Inflammatory macrophage treated with lipopolysaccharide for 4 hours (primary cell): ENCODE data around the gene RTN4RL1.

Experiments used
- DNase-seq: peaks from one replicate; pipeline ENCODE4 v3.0.0-alpha.2; 2020

The RTN4RL1 gene

GRCh38 chr17:2059547-2060384 lies 34.6 kb upstream of the RTN4RL1 start:
- DNase-seq: no peak

- DNase-seq: peak; percentile 76
These were observed 33.7 kb upstream of the RTN4RL1 start for GRCh38 chr17:2058586-2059546.

- DNase-seq: no peak
These were observed 32.8 kb upstream of the RTN4RL1 start for GRCh38 chr17:2057760-2058585.

- no peak for DNase-seq
These were observed 32.1 kb upstream of the RTN4RL1 start for GRCh38 chr17:2057175-2057759.

- peak; percentile 43 for DNase-seq
These were observed 31.4 kb upstream of the RTN4RL1 start for GRCh38 chr17:2056206-2057174.

- peak; percentile 10 for DNase-seq
These were observed 30.4 kb upstream of the RTN4RL1 start for GRCh38 chr17:2055292-2056205.

- DNase-seq: peak; percentile 69
These were observed 29.6 kb upstream of the RTN4RL1 start, which contains the start of gene HIC1 for GRCh38 chr17:2054512-2055291. Gene HIC1, plus strand, starts transcription at chr17:2055103. Its CDS starts 1,588 bp downstream, at chr17:2056691.

GRCh38 chr17:2054262-2054511 lies 29.1 kb upstream of the RTN4RL1 start:
- DNase-seq: no peak

- DNase-seq: peak; percentile 63
These were observed 28.5 kb upstream of the RTN4RL1 start for GRCh38 chr17:2053380-2054261.

- DNase-seq: no peak
These were observed 26.9 kb upstream of the RTN4RL1 start for GRCh38 chr17:2051933-2052559.

- peak; percentile 54 for DNase-seq
These were observed 26.2 kb upstream of the RTN4RL1 start for GRCh38 chr17:2051061-2051932.

- DNase-seq: peak; percentile 77
These were observed 25.3 kb upstream of the RTN4RL1 start for GRCh38 chr17:2050300-2051060.

- peak; percentile 83 for DNase-seq
These were observed 24.5 kb upstream of the RTN4RL1 start for GRCh38 chr17:2049333-2050299.

- DNase-seq: no peak
These were observed 23.7 kb upstream of the RTN4RL1 start for GRCh38 chr17:2048805-2049204.

GRCh38 chr17:2047590-2047989 lies 22.5 kb upstream of the RTN4RL1 start:
- DNase-seq: no peak
